GM18505 (cell line): Measurements from ENCODE around the gene SEPHS1.

Experiments
- ATAC-seq: cut with Tn5 transposase; IDR thresholded peaks from one replicate; pipeline ENCODE4 v1.9.1; 2021; ENCODE audit not compliant: unreplicated experiment
- POLR2A ChIP-seq: IDR thresholded peaks from 4 replicates; pipeline ENCODE4 v1.6.1; 2011; ENCODE audit warnings: borderline replicate concordance; ENCODE audit not compliant: insufficient read depth, insufficient read length; ENCODE audit errors: extremely low read depth

Gene SEPHS1

GRCh38 chr10:13322615-13323148 is 25.4 kb downstream of the SEPHS1 start:
- ATAC-seq = no peak
- no peak for TF ChIP-seq POLR2A

DNA sequence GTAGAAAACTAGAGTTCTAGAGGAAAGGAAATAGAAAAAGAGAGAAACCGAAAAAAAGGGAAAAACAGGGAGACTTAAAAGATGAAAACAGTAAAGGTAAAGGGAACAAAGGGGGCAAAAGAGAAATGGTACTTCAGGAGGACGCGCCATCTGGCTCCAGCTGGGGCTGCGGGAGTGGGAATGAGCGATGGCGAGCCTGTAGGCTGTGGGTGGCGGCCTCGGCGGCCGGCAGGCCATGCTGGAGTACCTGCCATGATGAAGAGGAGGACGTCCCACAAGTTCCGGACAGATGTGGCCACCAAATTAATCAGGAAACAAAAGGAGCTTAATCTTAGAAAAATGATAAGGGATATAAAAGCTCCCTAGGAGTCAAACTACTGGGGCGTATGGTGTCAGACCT is 26.5 kb downstream of the SEPHS1 start:
- TF ChIP-seq POLR2A = no peak

GRCh38 chr10:13319166-13319565 is 28.9 kb downstream of the SEPHS1 start:
- no peak for TF ChIP-seq POLR2A
- no peak for ATAC-seq

More for the DNA sequence above, 26.5 kb downstream of the SEPHS1 start:
- no peak for ATAC-seq

- ATAC-seq = no peak
- TF ChIP-seq POLR2A = no peak
Measured at GRCh38 chr10:13317474-13317873, 30.6 kb downstream of the SEPHS1 start.

- TF ChIP-seq POLR2A = no peak
Measured at GRCh38 chr10:13316635-13317311, 31.3 kb downstream of the SEPHS1 start.

DNA sequence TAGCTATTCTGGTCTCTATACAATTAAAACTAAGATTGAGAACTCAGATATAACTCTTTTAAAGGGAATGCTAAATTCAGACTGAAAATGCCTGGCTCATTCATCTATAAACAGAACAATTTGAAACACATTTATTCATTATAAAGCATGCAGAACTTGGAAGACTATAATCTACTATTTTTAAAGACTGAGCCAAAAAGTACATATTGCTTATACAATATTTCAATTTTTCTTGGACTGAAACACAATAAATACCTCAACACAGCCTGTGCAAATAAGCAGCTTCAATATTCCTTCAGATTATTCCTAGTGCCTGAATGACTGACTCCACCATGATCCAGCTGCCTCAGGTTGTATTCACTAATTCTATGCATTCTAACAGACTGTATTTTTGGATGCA is 32.7 kb downstream of the SEPHS1 start:
- ATAC-seq = no peak
- no peak for TF ChIP-seq POLR2A

More at GRCh38 chr10:13316635-13317311, 31.3 kb downstream of the SEPHS1 start:
- no peak for ATAC-seq

DNA sequence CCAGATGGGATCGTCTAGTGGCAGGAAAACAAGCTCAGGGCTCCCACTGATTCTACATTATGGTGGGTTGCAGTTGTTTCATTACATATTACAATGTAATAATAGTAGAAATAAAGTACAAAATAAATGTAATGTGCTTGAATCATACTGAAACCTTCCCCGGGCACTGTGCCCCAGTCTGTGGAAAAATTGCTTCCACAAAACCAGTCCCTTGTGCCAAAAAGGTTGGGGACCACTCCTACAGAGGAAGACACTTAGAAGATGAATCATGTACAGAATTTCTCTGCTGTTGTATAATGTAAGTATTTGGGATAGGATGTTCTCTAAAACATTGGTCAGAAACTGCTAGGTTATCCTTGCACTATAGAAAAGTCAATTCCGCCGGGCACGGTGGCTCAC is 36.9 kb downstream of the SEPHS1 start:
- no peak for TF ChIP-seq POLR2A
- no peak for ATAC-seq

- ATAC-seq = no peak
- TF ChIP-seq POLR2A = no peak
Measured at GRCh38 chr10:13310518-13311176, 37.4 kb downstream of the SEPHS1 start.

GRCh38 chr10:13309792-13310191 is 38.3 kb downstream of the SEPHS1 start:
- TF ChIP-seq POLR2A = no peak
- ATAC-seq = no peak

- no peak for TF ChIP-seq POLR2A
- ATAC-seq = no peak
Measured at GRCh38 chr10:13308096-13308495, 40.0 kb downstream of the SEPHS1 start.

- ATAC-seq = no peak
- no peak for TF ChIP-seq POLR2A
Measured at GRCh38 chr10:13306103-13306502, 42.0 kb downstream of the SEPHS1 start.

GRCh38 chr10:13302821-13303555 is 45.1 kb downstream of the SEPHS1 start:
- no peak for TF ChIP-seq POLR2A
- no peak for ATAC-seq

DNA sequence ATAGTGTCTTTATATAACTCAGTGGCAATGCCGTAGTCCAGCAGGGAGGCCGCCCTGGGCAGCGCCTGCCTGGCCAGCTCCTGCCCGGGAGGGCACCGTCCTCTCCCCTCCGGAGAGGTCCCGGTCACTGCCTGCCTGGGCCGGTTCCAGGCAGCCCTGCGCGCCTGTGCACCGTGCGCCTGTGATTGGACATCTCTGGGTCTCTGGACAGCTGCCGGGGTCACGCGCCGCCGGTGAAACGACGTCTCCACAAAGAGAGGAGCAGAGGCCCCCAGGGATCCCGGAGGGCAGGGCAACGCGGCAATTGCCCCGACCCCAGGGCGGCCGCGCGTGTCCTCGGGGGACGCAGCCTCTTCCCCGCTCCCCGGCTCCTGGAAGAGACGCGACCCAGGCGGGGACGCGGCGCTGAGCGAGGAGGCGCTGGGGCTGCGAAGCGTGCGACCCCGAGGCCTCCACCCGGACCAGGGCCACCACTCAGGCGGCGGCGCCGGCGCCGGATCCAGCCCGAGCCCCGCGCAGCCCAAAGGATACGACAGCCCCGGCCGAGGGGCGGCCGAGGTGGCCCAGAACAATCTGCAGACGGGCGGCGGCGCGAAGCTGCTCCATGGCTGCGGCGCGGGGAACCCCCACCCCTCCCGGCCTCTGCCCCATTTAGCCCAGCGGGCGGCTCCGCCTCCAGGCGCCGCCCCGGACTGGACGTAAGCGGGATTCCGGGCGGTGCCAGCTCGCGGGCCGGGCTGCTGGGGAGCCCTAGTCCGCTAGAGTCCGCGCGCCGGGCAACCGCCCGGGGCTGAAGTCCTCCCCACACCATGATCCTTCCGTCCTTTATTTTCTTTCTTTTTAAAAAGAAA is 48.4 kb downstream of the SEPHS1 start, which contains the start of gene PHYH:
PHYH (minus strand) TSS at position 628 of the 851 bp plus-strand sequence; CDS start at position 606, 22 bp downstream.
- ATAC-seq = peak; percentile 66
- peak; percentile 67 for TF ChIP-seq POLR2A
